NCI-H748 (cell line): Measurements from ENCODE around the gene ARID1B.
A peak's percentile ranks its signal among the peaks of the same experiment; 100 is the strongest.
"Not testable (repeated sequence)": the region's sequence is repeated elsewhere in the genome, so short reads cannot be mapped to it uniquely, and the experiment has no call there.

Experiments used
- DNase-seq: peaks from one replicate; lab custom pipeline; 2025; ENCODE audit not compliant: unreplicated experiment; lab: John Stamatoyannopoulos, UW

The ARID1B gene

GRCh38 chr6:157038610-157039009 is 261.4 kb downstream of the ARID1B start:
- no peak for DNase-seq

- not testable (repeated sequence) for DNase-seq
These were observed 262.5 kb downstream of the ARID1B start for GRCh38 chr6:157039639-157040038.

GRCh38 chr6:157040191-157040590 is 263.0 kb downstream of the ARID1B start:
- no peak for DNase-seq

- peak; percentile 60 for DNase-seq
These were observed 268.8 kb downstream of the ARID1B start for GRCh38 chr6:157045831-157046454.

- DNase-seq: no peak
These were observed 269.6 kb downstream of the ARID1B start for GRCh38 chr6:157046776-157047175.

GRCh38 chr6:157047328-157047727 is 270.1 kb downstream of the ARID1B start:
- no peak for DNase-seq

- no peak for DNase-seq
These were observed 270.8 kb downstream of the ARID1B start for GRCh38 chr6:157047951-157048350.

GRCh38 chr6:157049133-157049532 is 272.0 kb downstream of the ARID1B start:
- no peak for DNase-seq

GRCh38 chr6:157050537-157051265 is 273.5 kb downstream of the ARID1B start:
- DNase-seq: peak; percentile 87

- DNase-seq: no peak
These were observed 277.4 kb downstream of the ARID1B start for GRCh38 chr6:157054531-157054979.

- DNase-seq: no peak
These were observed 278.7 kb downstream of the ARID1B start for GRCh38 chr6:157055863-157056262.

GRCh38 chr6:157056275-157056674 is 279.1 kb downstream of the ARID1B start:
- DNase-seq: no peak

GRCh38 chr6:157058574-157058973 is 281.4 kb downstream of the ARID1B start:
- no peak for DNase-seq

- peak; percentile 44 for DNase-seq
These were observed 282.6 kb downstream of the ARID1B start for GRCh38 chr6:157059781-157060180.

- no peak for DNase-seq
These were observed 283.3 kb downstream of the ARID1B start for GRCh38 chr6:157060440-157060952.

- DNase-seq: no peak
These were observed 284.8 kb downstream of the ARID1B start for GRCh38 chr6:157061770-157062594.

GRCh38 chr6:157063176-157063905 is 286.2 kb downstream of the ARID1B start:
- DNase-seq: peak; percentile 62

- no peak for DNase-seq
These were observed 286.7 kb downstream of the ARID1B start for GRCh38 chr6:157063923-157064322.

GRCh38 chr6:157064502-157064901 is 287.3 kb downstream of the ARID1B start:
- no peak for DNase-seq

GRCh38 chr6:157065366-157065765 is 288.2 kb downstream of the ARID1B start:
- no peak for DNase-seq
